CD14-positive monocyte (primary cell): ENCODE data around the gene TNFAIP1. TPM values are rescaled to one million over a fixed set of nuclear protein-coding genes. Genes with fewer than 3 reads are reported as not detected.

Experiments
- DNase-seq, 3 donors: peaks; one replicate each; pipeline ENCODE4 v3.0.0-alpha.2; 2011 to 2022
- H2AFZ ChIP-seq: 2 replicates; pipeline ENCODE4 v1.6.0; 2012; ENCODE audit warnings: mild to moderate bottlenecking, low read depth, low read length, inconsistent platforms; ENCODE audit not compliant: insufficient read depth, poor library complexity, severe bottlenecking
- H3K27ac ChIP-seq, 2 donors: 1 replicate in 1 of 2; 2 replicates in 1 of 2; pipeline ENCODE4 v1.5.1; 2012 to 2013; ENCODE audit warnings: low read length in 2 of 2, control low read depth in 1 of 2, inconsistent platforms in 1 of 2, low read depth in 1 of 2, mild to moderate bottlenecking in 1 of 2
- H3K27me3 ChIP-seq, 2 donors: one replicate each; pipeline versions ENCODE4 v1.6.0 to v1.6.1; 2011 to 2013; ENCODE audit warnings: low read length in 2 of 2; ENCODE audit not compliant: control insufficient read depth in 2 of 2, insufficient read depth in 2 of 2
- H3K36me3 ChIP-seq, 2 donors: replicated peaks in 1 of 2; 1 replicate in 1 of 2; 2 replicates in 1 of 2; pipeline versions ENCODE4 v1.5.1 to v1.6.1; 2012 to 2013; ENCODE audit warnings: low read length in 2 of 2, control low read depth in 1 of 2, inconsistent platforms in 1 of 2, mild to moderate bottlenecking in 1 of 2; ENCODE audit not compliant: insufficient read depth in 2 of 2, control insufficient read depth in 1 of 2
- H3K4me1 ChIP-seq, 2 donors: 1 replicate in 1 of 2; 2 replicates in 1 of 2; pipeline versions ENCODE4 v1.5.1 to v1.6.1; 2012 to 2013; ENCODE audit warnings: low read length in 2 of 2, control low read depth in 1 of 2, inconsistent platforms in 1 of 2, mild to moderate bottlenecking in 1 of 2, moderate library complexity in 1 of 2; ENCODE audit not compliant: insufficient read depth in 2 of 2, control insufficient read depth in 1 of 2
- H3K4me2 ChIP-seq: replicated peaks from 2 replicates; pipeline ENCODE3; 2012; ENCODE audit warnings: low read length, moderate library complexity, mild to moderate bottlenecking; ENCODE audit not compliant: poor library complexity, severe bottlenecking; ENCODE audit errors: extremely low read depth
- H3K4me3 ChIP-seq, 3 experiments: fragments of 200-600 bp in 1 of 3; sonication (generic) in 1 of 3; replicated peaks in 1 of 3; 1 replicate in 2 of 3; 2 replicates in 1 of 3; pipeline ENCODE4 v1.5.1; 2011 to 2013; ENCODE audit warnings: low read length in 3 of 3, mild to moderate bottlenecking in 3 of 3, control low read depth in 2 of 3, low read depth in 2 of 3, inconsistent platforms in 1 of 3, moderate library complexity in 1 of 3
- H3K79me2 ChIP-seq: 2 replicates; pipeline ENCODE4 v1.6.0; 2012; ENCODE audit warnings: mild to moderate bottlenecking, control low read depth, inconsistent platforms, low read length, moderate library complexity; ENCODE audit not compliant: insufficient read depth
- H3K9ac ChIP-seq: 2 replicates; pipeline ENCODE4 v1.6.0; 2017; ENCODE audit warnings: low read length, mild to moderate bottlenecking; ENCODE audit not compliant: insufficient read depth, poor library complexity, severe bottlenecking
- H3K9me3 ChIP-seq, 2 donors: replicated peaks in 1 of 2; 1 replicate in 1 of 2; 2 replicates in 1 of 2; pipeline versions ENCODE4 v1.5.1 to v1.6.1; 2012 to 2013; ENCODE audit warnings: low read length in 2 of 2, control low read depth in 1 of 2; ENCODE audit not compliant: control insufficient read depth in 1 of 2, insufficient read depth in 1 of 2
- H4K20me1 ChIP-seq: 2 replicates; pipeline ENCODE4 v1.6.0; 2012; ENCODE audit warnings: mild to moderate bottlenecking, low read length, control low read depth, moderate library complexity; ENCODE audit not compliant: insufficient read depth
- H3K27ac Mint-ChIP-seq, 7 donors: one replicate each; pipeline ENCODE4 v1.8.0; 2020; ENCODE audit warnings: mild to moderate bottlenecking in 7 of 7, mixed read lengths in 7 of 7, moderate library complexity in 6 of 7, inconsistent platforms in 2 of 7
- H3K27me3 Mint-ChIP-seq, 3 donors: one replicate each; pipeline ENCODE4 v1.8.0; 2021 to 2022; ENCODE audit warnings: low read depth in 3 of 3, mild to moderate bottlenecking in 3 of 3, mixed read lengths in 3 of 3, moderate library complexity in 3 of 3, inconsistent platforms in 1 of 3
- H3K36me3 Mint-ChIP-seq, 2 donors: one replicate each; pipeline ENCODE4 v1.8.0; 2020; ENCODE audit warnings: mixed read lengths in 2 of 2, inconsistent platforms in 1 of 2, mild to moderate bottlenecking in 1 of 2
- H3K4me1 Mint-ChIP-seq: one replicate; pipeline ENCODE4 v1.8.0; 2020; ENCODE audit warnings: mild to moderate bottlenecking, mixed read lengths
- H3K4me3 Mint-ChIP-seq, 2 donors: one replicate each; pipeline ENCODE4 v1.8.0; 2020; ENCODE audit warnings: mild to moderate bottlenecking in 2 of 2, mixed read lengths in 2 of 2, moderate library complexity in 1 of 2
- H3K9me3 Mint-ChIP-seq, 7 donors: one replicate each; pipeline ENCODE4 v1.8.0; 2020 to 2022; ENCODE audit warnings: mixed read lengths in 7 of 7, mild to moderate bottlenecking in 6 of 7, moderate library complexity in 6 of 7, inconsistent platforms in 2 of 7
- CTCF ChIP-seq: fragments of 200-600 bp; IDR thresholded peaks from one replicate; pipeline ENCODE4 v1.8.0; 2022; ENCODE audit warnings: antibody characterized with exemption, mild to moderate bottlenecking
- WGBS: methylation state at CpG from one replicate; pipeline ENCODE4 v1.1.5; 2013; ENCODE audit warnings: missing lambda C conversion rate; ENCODE audit not compliant: insufficient coverage; 5-methylcytosine and 5-hydroxymethylcytosine counted together
- intact Hi-C, 2 donors: fragments of 100-400 bp; cut with micrococcal nuclease; formaldehyde crosslinking; loops; one replicate each; pipeline versions ENCODE4 v1.15.0 to v1.15.1; 2023
- polyA plus RNA-seq, 3 donors: library from polyadenylated mRNA; depleted of rRNA in 1 of 3; unstranded in 2 of 3; stranded (reverse) in 1 of 3; fragments of 300-500 nt in 2 of 3; fragments of >200 nt in 1 of 3; fragmentation: Illumina TruSeq in 2 of 3; gene quantifications; 1 replicate in 2 of 3; 2 replicates in 1 of 3; pipeline ENCODE4 v1.2.3, GENCODE V29; 2012 to 2021

Gene TNFAIP1
- polyA plus RNA-seq, 3 donors = 7.2 to 9.5 (median 9.4) TPM

- Histone ChIP-seq H3K9me3 (no peaks in the 10 kb centered on the region), H3K36me3 (peaks cover 17 to 70% of the 10 kb centered on the region in 2 donors), H3K27me3 (no peaks in the 10 kb centered on the region), H3K27ac (no peak overlapping the region), H3K9ac (no peak overlapping the region), H3K4me2 (no peak overlapping the region), H4K20me1 (no peaks in the 10 kb centered on the region), H3K79me2 (no peaks in the 10 kb centered on the region), H3K4me1 (no peaks in the 10 kb centered on the region), H2AFZ (no peak overlapping the region), H3K4me3 (no peak overlapping the region)
- Mint-ChIP-seq H3K4me3 (no peak overlapping the region), H3K27ac (no peak overlapping the region), H3K27me3 (peaks cover 0 to 3% (median 2%) of the 10 kb centered on the region in 3 donors), H3K4me1 (peaks cover 4% of the 10 kb centered on the region), H3K9me3 (no peaks in the 10 kb centered on the region), H3K36me3 (peaks cover 47 to 55% of the 10 kb centered on the region in 2 donors)
- no peak for DNase-seq
- no peak for TF ChIP-seq CTCF
- no CpG with 5 or more reads among the region's 10 CpGs for WGBS
- intact Hi-C loops = no loop called here
These were observed 56.9 kb downstream of the TNFAIP1 start for GRCh38 chr17:28392491-28392890.

- Histone ChIP-seq H3K36me3 (peaks cover 19 to 81% of the 10 kb centered on the region in 2 donors), H3K27me3 (no peaks in the 10 kb centered on the region), H3K4me2 (no peak overlapping the region), H3K27ac (no peak overlapping the region), H3K9ac (no peak overlapping the region), H3K79me2 (no peaks in the 10 kb centered on the region), H3K4me1 (no peaks in the 10 kb centered on the region), H3K9me3 (no peaks in the 10 kb centered on the region), H2AFZ (no peak overlapping the region), H3K4me3 (no peak overlapping the region), H4K20me1 (no peaks in the 10 kb centered on the region)
- WGBS = 100% methylated on average over 1 of the region's 7 CpGs
- no peak for DNase-seq
- no peak for TF ChIP-seq CTCF
- Mint-ChIP-seq H3K4me3 (no peak overlapping the region), H3K36me3 (peaks cover 52 to 62% of the 10 kb centered on the region in 2 donors), H3K27me3 (peaks cover 0 to 5% (median 2%) of the 10 kb centered on the region in 3 donors), H3K27ac (no peak overlapping the region), H3K4me1 (peaks cover 7% of the 10 kb centered on the region), H3K9me3 (no peaks in the 10 kb centered on the region)
- intact Hi-C loops = no loop called here
These were observed 59.0 kb downstream of the TNFAIP1 start for GRCh38 chr17:28394337-28395116.
